HCT116 (cell line): ENCODE results near the gene ABCC2. TPM values are rescaled to one million over a fixed set of nuclear protein-coding genes. Genes with fewer than 3 reads are reported as not detected.

ENCODE experiments used
- ATAC-seq: fragments of 200-7000 bp; cut with Tn5 transposase; 2 replicates; pipeline ENCODE4 v1.9.1; 2020; ENCODE audit warnings: mild to moderate bottlenecking, moderate library complexity
- BruUV-seq: library from RNA; stranded (reverse); fragments of 400-500 nt; replicated peaks from 2 replicates; lab custom pipeline; 2021; lab: Mats Ljungman, UMichigan
- CTCF ChIA-PET: fragments of 300-600 bp; sonication (Branson Sonifier 250); formaldehyde crosslinking; loops from one replicate; lab custom pipeline; 2021; ENCODE audit warnings: antibody characterized with exemption; lab: Charles Lee
- POLR2A ChIA-PET: fragments of 300-600, 350-600 bp; sonication (Branson Sonifier 250); formaldehyde crosslinking; loops from one replicate; lab custom pipeline; 2021; ENCODE audit warnings: antibody characterized with exemption; lab: Charles Lee
- RAD21 ChIA-PET, 2 experiments: fragments of 300-600 bp; sonication (Branson Sonifier 250); formaldehyde crosslinking; loops; one replicate each; lab custom pipeline; 2023; ENCODE audit warnings: low total read pairs in 2 of 2; ENCODE audit not compliant: uncharacterized antibody in 2 of 2, unreplicated experiment in 2 of 2, low non-redundant PET in 1 of 2; lab: Charles Lee
- DNase-seq: peaks from one replicate; pipeline ENCODE4 v3.0.0-alpha.2; 2010; ENCODE audit warnings: low read depth, low spot score
- H2AFZ ChIP-seq: fragments of 200-600 bp; shearing (Covaris generic), sonication (generic); 2 replicates; pipeline ENCODE4 v1.6.1; 2017; ENCODE audit warnings: low read depth, mixed run types, mixed read lengths, antibody characterized with exemption, low read length; ENCODE audit not compliant: poor library complexity, severe bottlenecking
- H3K27ac ChIP-seq: 2 replicates; pipeline ENCODE4 v1.5.1; 2012; ENCODE audit warnings: low read depth, low read length
- H3K27me3 ChIP-seq: fragments of 200-600 bp; sonication (generic); 2 replicates; pipeline ENCODE4 v1.6.1; 2016; ENCODE audit warnings: mixed run types, low read length, mixed read lengths; ENCODE audit not compliant: insufficient read depth
- H3K36me3 ChIP-seq, 2 experiments: fragments of 200-500 bp in 1 of 2; fragments of 200-600 bp in 1 of 2; sonication (Bioruptor generic) in 1 of 2; sonication (generic) in 1 of 2; 2 replicates each; pipeline versions ENCODE4 v1.5.1 to v1.6.1; 2014 to 2016; ENCODE audit warnings: low read length in 2 of 2, inconsistent platforms in 1 of 2, mixed read lengths in 1 of 2, mixed run types in 1 of 2; ENCODE audit not compliant: insufficient read depth in 2 of 2, control insufficient read depth in 1 of 2
- H3K4me1 ChIP-seq, 2 experiments: fragments of 200-600 bp in 1 of 2; sonication (generic) in 1 of 2; 2 replicates each; pipeline versions ENCODE4 v1.5.1 to v1.6.1; 2012 to 2017; ENCODE audit warnings: low read length in 2 of 2, inconsistent platforms in 1 of 2, mild to moderate bottlenecking in 1 of 2, mixed read lengths in 1 of 2, mixed run types in 1 of 2, moderate library complexity in 1 of 2; ENCODE audit not compliant: insufficient read depth in 2 of 2, control insufficient read depth in 1 of 2
- H3K4me2 ChIP-seq: fragments of 200-600 bp; sonication (generic); 2 replicates; pipeline ENCODE4 v1.6.1; 2017; ENCODE audit warnings: mixed run types, low read length, mixed read lengths
- H3K4me3 ChIP-seq, 2 experiments: fragments of 200-600 bp in 1 of 2; sonication (generic) in 1 of 2; replicated peaks in 1 of 2; 2 replicates each; pipeline ENCODE4 v1.5.1; 2011 to 2016; ENCODE audit warnings: low read length in 2 of 2, control low read depth in 1 of 2, low read depth in 1 of 2, mild to moderate bottlenecking in 1 of 2, mixed read lengths in 1 of 2, mixed run types in 1 of 2
- H3K79me2 ChIP-seq: fragments of 200-600 bp; sonication (generic); 2 replicates; pipeline ENCODE4 v1.6.1; 2017; ENCODE audit warnings: mild to moderate bottlenecking, mixed run types, low read length, moderate library complexity, mixed read lengths; ENCODE audit not compliant: insufficient read depth
- H3K9ac ChIP-seq: fragments of 200-600 bp; sonication (generic); 2 replicates; pipeline ENCODE4 v1.6.1; 2016; ENCODE audit warnings: low read length, mixed read lengths
- H3K9me2 ChIP-seq: fragments of 200-600 bp; sonication (generic), shearing (Covaris generic); 2 replicates; pipeline ENCODE4 v1.6.1; 2017; ENCODE audit warnings: mixed run types, mild to moderate bottlenecking, moderate library complexity; ENCODE audit not compliant: insufficient read depth
- H3K9me3 ChIP-seq, 2 experiments: fragments of 200-500 bp in 1 of 2; fragments of 200-600 bp in 1 of 2; sonication (Bioruptor generic) in 1 of 2; sonication (generic) in 1 of 2; 2 replicates each; pipeline ENCODE4 v1.6.1; 2014 to 2017; ENCODE audit warnings: low read length in 2 of 2, mixed read lengths in 2 of 2, inconsistent platforms in 1 of 2, low read depth in 1 of 2, mild to moderate bottlenecking in 1 of 2, mixed run types in 1 of 2, moderate library complexity in 1 of 2; ENCODE audit not compliant: control insufficient read depth in 1 of 2, insufficient read depth in 1 of 2
- H4K20me1 ChIP-seq: fragments of 200-600 bp; sonication (generic), shearing (Covaris generic); 2 replicates; pipeline ENCODE4 v1.6.1; 2017; ENCODE audit warnings: mixed run types, mild to moderate bottlenecking, moderate library complexity; ENCODE audit not compliant: insufficient read depth
- CEBPB ChIP-seq: IDR thresholded peaks from 2 replicates; pipeline ENCODE4 v1.6.1; 2012; ENCODE audit warnings: low read depth
- EGR1 ChIP-seq: IDR thresholded peaks from 2 replicates; pipeline ENCODE4 v1.6.1; 2012; ENCODE audit warnings: low read depth
- EZH2 ChIP-seq: fragments of 200-600 bp; sonication (generic); IDR thresholded peaks from 2 replicates; pipeline ENCODE4 v1.6.1; 2017; ENCODE audit warnings: antibody characterized with exemption, mixed run types
- EZH2phosphoT487 ChIP-seq: fragments of 200-600 bp; IDR thresholded peaks from 2 replicates; pipeline ENCODE4 v1.6.1; 2018; ENCODE audit warnings: antibody characterized with exemption, borderline replicate concordance
- FOSL1 ChIP-seq: IDR thresholded peaks from 2 replicates; pipeline ENCODE4 v1.6.1; 2012; ENCODE audit warnings: low read depth
- POLR2A ChIP-seq: IDR thresholded peaks from 2 replicates; pipeline ENCODE4 v1.7.0; 2011; ENCODE audit warnings: borderline replicate concordance; ENCODE audit not compliant: insufficient read depth, insufficient read length; ENCODE audit errors: extremely low read depth
- POLR2AphosphoS5 ChIP-seq: IDR thresholded peaks from 2 replicates; pipeline ENCODE4 v1.6.1; 2011; ENCODE audit warnings: mild to moderate bottlenecking, low read depth, low read length, moderate library complexity
- SIN3A ChIP-seq: IDR thresholded peaks from 2 replicates; pipeline ENCODE4 v1.6.1; 2012; ENCODE audit warnings: low read depth
- SP1 ChIP-seq: IDR thresholded peaks from 2 replicates; pipeline ENCODE4 v1.6.1; 2012; ENCODE audit warnings: low read depth
- SRF ChIP-seq: IDR thresholded peaks from 2 replicates; pipeline ENCODE4 v1.6.1; 2012; ENCODE audit warnings: low read depth
- TCF7L2 ChIP-seq: IDR thresholded peaks from 2 replicates; pipeline ENCODE4 v1.7.0; 2011; ENCODE audit warnings: borderline replicate concordance, inconsistent platforms; ENCODE audit not compliant: insufficient read depth, insufficient read length; ENCODE audit errors: extremely low read depth
- ZNF274 ChIP-seq: fragments of 200-500 bp; sonication (Bioruptor generic); IDR thresholded peaks from 2 replicates; pipeline ENCODE4 v1.6.1; 2014; ENCODE audit warnings: mild to moderate bottlenecking, low read depth, low read length, inconsistent platforms
- intact Hi-C: fragments of 100-400 bp; cut with micrococcal nuclease; formaldehyde crosslinking; loops from 2 replicates; pipeline ENCODE4 v1.10.0; 2022
- total RNA-seq: library from RNA; stranded (reverse); gene quantifications from one replicate; pipeline ENCODE4 v1.2.1, GENCODE V29; 2021; ENCODE audit not compliant: unreplicated experiment
- TF ChIP-seq, protein P1 (sequence below): IDR thresholded peaks from 2 replicates; pipeline ENCODE4 v1.6.1; 2012; ENCODE audit warnings: low read depth
- TF ChIP-seq, protein P2 (sequence below): IDR thresholded peaks from 2 replicates; pipeline ENCODE4 v1.6.1; 2011; ENCODE audit warnings: mild to moderate bottlenecking, low read length, moderate library complexity; ENCODE audit not compliant: insufficient replicate concordance; ENCODE audit errors: extremely low read depth
- TF ChIP-seq, protein P3 (sequence below), 3 experiments: fragments of 200-600 bp in 1 of 3; sonication (generic) in 1 of 3; IDR thresholded peaks in 2 of 3; conservative IDR thresholded peaks in 1 of 3; 2 replicates each; pipeline ENCODE4 v1.5.1; 2012 to 2017; ENCODE audit warnings: low read depth in 2 of 3, low read length in 2 of 3, antibody characterized with exemption in 1 of 3, borderline replicate concordance in 1 of 3, control low read depth in 1 of 3, mild to moderate bottlenecking in 1 of 3, mixed read lengths in 1 of 3, mixed run types in 1 of 3, moderate library complexity in 1 of 3; ENCODE audit not compliant: insufficient read depth in 1 of 3
- TF ChIP-seq, protein P4 (sequence below): IDR thresholded peaks from 2 replicates; pipeline ENCODE4 v1.6.1; 2012

Gene ABCC2
- total RNA-seq, 1 experiment from 2014 or later: 88.2 TPM

DNA sequence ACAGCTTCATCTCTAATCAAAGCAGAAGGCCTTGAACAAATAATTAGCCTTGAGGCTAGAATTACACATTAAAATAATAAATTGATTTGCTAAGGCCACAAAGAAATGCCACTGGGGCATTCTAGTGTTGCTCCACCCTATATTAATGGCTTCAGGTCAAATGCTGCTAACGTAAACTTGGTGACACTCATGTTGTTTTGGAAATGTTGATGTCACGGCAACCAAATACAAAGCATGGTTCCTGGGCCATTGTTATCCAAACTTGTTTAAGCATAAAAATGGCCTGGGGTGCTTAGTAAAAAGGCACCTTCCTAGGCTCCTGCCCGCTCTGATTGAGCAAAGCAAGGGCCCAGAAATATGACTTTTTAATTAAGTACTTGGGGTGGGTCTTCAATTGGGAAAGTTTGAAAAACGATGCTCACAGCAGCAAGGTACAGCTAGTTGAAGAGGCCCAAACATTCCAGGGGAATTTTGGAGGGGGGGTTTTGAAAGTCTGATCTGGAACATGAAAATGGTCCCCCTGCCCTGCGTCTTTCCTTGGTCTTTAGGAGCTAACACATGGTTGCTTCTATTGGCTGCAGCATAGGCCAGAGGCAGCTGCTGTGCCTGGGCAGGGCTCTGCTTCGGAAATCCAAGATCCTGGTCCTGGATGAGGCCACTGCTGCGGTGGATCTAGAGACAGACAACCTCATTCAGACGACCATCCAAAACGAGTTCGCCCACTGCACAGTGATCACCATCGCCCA, 67.8 kb downstream of the ABCC2 start (continued):
- TF ChIP-seq EZH2 (no peak), CEBPB (no peak), TCF7L2 (no peak), EZH2phosphoT487 (no peak)
- TF ChIP-seq, all 23 proteins: peak for 0

DNA sequence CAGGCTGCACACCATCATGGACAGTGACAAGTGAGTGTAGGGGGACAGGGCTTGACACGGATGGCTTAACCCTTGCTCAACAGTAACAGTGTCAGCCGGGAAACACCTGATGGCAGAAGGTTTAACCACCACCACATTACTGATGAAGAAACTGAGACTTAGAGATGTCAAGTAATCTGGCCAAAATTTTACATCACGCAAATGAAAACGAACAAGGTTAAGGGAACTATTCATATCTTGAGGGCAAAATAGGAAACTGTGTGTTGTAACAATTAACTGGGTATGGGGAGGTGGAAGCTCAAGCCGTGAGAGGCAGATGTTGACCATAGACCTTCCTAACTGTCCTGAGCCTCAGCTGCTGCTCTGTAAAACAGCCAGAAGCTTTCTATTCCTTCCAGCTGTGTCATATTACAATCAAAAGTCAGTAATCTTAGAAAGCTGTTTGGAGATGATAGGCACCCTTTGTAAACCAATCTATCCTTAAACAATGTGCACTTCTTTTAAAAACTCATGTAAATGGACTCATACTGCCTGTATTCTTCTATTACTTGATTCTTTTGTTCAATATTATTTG, 68.4 kb downstream of the ABCC2 start:
- RAD21 ChIA-PET: interaction anchor here in 1 of 2 experiments (0.6 kb wide), 1 partner anchor 11 kb away, joined by 3 read pairs; no protein-coding TSS in a partner anchor
- no peak for ATAC-seq
- H3K79me2 ChIP-seq: no peaks in the 10 kb centered on the region
- no peak for DNase-seq
- H3K4me2 ChIP-seq: no peak overlapping the region
- BruUV-seq: no TSS peak
- H3K36me3 ChIP-seq: peaks cover 26 to 56% of the 10 kb centered on the region in 2 experiments; a peak in 3 of 4 replicates
- CTCF ChIA-PET: no interaction called here
- H3K27ac ChIP-seq: no peak overlapping the region
- H3K4me3 ChIP-seq: no peak overlapping the region
- no peaks in the 10 kb centered on the region for H3K27me3 ChIP-seq
- intact Hi-C loops: loop anchor here (10.0 kb wide), 1 partner anchor 664 kb away; the partner anchor contains the start of gene SEC31B
- no peaks in the 10 kb centered on the region for H3K9me3 ChIP-seq
- no peak overlapping the region for H3K9ac ChIP-seq
- H4K20me1 ChIP-seq: no peaks in the 10 kb centered on the region
- no peaks in the 10 kb centered on the region for H3K9me2 ChIP-seq
- no peak overlapping the region for H2AFZ ChIP-seq
- POLR2A ChIA-PET: interaction anchor here (1.0 kb wide), 1 partner anchor 10 kb away, joined by 3 read pairs; no protein-coding TSS in a partner anchor
- H3K4me1 ChIP-seq: no peaks in the 10 kb centered on the region
- TF ChIP-seq EGR1: no peak
- no peak for TF ChIP-seq FOSL1
- no peak for TF ChIP-seq POLR2AphosphoS5
- no peak for TF ChIP-seq ZNF274
- TF ChIP-seq, protein P1, sequence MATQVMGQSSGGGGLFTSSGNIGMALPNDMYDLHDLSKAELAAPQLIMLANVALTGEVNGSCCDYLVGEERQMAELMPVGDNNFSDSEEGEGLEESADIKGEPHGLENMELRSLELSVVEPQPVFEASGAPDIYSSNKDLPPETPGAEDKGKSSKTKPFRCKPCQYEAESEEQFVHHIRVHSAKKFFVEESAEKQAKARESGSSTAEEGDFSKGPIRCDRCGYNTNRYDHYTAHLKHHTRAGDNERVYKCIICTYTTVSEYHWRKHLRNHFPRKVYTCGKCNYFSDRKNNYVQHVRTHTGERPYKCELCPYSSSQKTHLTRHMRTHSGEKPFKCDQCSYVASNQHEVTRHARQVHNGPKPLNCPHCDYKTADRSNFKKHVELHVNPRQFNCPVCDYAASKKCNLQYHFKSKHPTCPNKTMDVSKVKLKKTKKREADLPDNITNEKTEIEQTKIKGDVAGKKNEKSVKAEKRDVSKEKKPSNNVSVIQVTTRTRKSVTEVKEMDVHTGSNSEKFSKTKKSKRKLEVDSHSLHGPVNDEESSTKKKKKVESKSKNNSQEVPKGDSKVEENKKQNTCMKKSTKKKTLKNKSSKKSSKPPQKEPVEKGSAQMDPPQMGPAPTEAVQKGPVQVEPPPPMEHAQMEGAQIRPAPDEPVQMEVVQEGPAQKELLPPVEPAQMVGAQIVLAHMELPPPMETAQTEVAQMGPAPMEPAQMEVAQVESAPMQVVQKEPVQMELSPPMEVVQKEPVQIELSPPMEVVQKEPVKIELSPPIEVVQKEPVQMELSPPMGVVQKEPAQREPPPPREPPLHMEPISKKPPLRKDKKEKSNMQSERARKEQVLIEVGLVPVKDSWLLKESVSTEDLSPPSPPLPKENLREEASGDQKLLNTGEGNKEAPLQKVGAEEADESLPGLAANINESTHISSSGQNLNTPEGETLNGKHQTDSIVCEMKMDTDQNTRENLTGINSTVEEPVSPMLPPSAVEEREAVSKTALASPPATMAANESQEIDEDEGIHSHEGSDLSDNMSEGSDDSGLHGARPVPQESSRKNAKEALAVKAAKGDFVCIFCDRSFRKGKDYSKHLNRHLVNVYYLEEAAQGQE: no peak
- TF ChIP-seq SIN3A: no peak
- no peak for TF ChIP-seq SP1
- TF ChIP-seq, protein P2, sequence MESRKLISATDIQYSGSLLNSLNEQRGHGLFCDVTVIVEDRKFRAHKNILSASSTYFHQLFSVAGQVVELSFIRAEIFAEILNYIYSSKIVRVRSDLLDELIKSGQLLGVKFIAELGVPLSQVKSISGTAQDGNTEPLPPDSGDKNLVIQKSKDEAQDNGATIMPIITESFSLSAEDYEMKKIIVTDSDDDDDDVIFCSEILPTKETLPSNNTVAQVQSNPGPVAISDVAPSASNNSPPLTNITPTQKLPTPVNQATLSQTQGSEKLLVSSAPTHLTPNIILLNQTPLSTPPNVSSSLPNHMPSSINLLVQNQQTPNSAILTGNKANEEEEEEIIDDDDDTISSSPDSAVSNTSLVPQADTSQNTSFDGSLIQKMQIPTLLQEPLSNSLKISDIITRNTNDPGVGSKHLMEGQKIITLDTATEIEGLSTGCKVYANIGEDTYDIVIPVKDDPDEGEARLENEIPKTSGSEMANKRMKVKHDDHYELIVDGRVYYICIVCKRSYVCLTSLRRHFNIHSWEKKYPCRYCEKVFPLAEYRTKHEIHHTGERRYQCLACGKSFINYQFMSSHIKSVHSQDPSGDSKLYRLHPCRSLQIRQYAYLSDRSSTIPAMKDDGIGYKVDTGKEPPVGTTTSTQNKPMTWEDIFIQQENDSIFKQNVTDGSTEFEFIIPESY: no peak
- TF ChIP-seq SRF: no peak
- no peak for TF ChIP-seq POLR2A
- TF ChIP-seq EZH2: no peak
- TF ChIP-seq, protein P3, sequence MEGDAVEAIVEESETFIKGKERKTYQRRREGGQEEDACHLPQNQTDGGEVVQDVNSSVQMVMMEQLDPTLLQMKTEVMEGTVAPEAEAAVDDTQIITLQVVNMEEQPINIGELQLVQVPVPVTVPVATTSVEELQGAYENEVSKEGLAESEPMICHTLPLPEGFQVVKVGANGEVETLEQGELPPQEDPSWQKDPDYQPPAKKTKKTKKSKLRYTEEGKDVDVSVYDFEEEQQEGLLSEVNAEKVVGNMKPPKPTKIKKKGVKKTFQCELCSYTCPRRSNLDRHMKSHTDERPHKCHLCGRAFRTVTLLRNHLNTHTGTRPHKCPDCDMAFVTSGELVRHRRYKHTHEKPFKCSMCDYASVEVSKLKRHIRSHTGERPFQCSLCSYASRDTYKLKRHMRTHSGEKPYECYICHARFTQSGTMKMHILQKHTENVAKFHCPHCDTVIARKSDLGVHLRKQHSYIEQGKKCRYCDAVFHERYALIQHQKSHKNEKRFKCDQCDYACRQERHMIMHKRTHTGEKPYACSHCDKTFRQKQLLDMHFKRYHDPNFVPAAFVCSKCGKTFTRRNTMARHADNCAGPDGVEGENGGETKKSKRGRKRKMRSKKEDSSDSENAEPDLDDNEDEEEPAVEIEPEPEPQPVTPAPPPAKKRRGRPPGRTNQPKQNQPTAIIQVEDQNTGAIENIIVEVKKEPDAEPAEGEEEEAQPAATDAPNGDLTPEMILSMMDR (IDR thresholded peaks at IDR 0.05 in 2 of 3, conservative IDR thresholded peaks at IDR 0.05 in 1 of 3; ENCODE audit: borderline replicate concordance in 1 of 3, insufficient read depth in 1 of 3, low read depth in 2 of 3, low read length in 2 of 3): no peak
- TF ChIP-seq, protein P4, sequence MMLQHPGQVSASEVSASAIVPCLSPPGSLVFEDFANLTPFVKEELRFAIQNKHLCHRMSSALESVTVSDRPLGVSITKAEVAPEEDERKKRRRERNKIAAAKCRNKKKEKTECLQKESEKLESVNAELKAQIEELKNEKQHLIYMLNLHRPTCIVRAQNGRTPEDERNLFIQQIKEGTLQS: no peak
